NT2/D1 (cell line): ENCODE data around the gene FAM174B.

Source experiments
- YY1 ChIP-seq: IDR thresholded peaks from 2 replicates; pipeline ENCODE4 v1.6.1; 2011; ENCODE audit not compliant: insufficient read length, insufficient read depth
- ZNF274 ChIP-seq: IDR thresholded peaks from 2 replicates; pipeline ENCODE4 v1.6.1; 2011; ENCODE audit warnings: mild to moderate bottlenecking, low read depth, low read length

- TF ChIP-seq YY1 (no peak), ZNF274 (no peak)
Measured at GRCh38 chr15:92638709-92639365, 16.7 kb downstream of the FAM174B start.
